Forelimb muscle (tissue), 1 donor: ENCODE data around the gene SMYD3. TPM values are rescaled to one million over a fixed set of nuclear protein-coding genes. Genes with fewer than 3 reads are reported as not detected.

Experiments
- DNase-seq: peaks from one replicate; pipeline ENCODE4 v3.0.0-alpha.2; 2013; ENCODE audit warnings: low read depth
- polyA plus RNA-seq: library from polyadenylated mRNA; unstranded; fragments of 120-200 nt; gene quantifications from one replicate; pipeline ENCODE4 v1.2.1, GENCODE V29; 2013; ENCODE audit not compliant: insufficient read length

Gene SMYD3
- polyA plus RNA-seq, 1 donor: 7.9 TPM

DNA sequence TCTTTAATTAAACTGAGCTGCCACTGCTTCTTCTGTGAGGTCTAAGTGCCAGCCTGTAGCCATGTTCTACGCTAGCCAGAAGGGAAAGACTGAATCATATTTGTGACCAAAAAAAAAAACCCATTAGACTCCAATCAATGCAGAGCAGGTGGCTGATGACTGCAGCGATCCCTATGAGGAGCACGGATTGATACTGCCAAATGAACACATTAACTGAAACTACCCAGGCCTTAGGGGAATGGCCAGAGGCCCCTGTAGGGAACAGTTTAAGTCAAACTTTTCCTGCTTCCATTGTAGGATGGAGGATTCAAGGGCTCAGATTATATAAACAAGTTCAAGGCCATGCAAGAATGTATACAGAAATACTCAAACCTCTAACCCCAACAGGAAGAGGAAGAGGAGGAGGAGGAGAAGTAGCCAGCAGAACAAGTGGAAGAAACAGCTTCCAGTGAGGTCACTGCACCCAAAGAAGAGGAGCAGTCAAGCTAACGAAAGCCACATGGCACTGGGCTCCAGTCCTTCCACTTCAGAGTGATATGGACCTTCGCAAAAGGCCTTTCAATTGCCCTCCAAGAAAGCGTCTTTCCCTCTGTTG, 328.3 kb downstream of the SMYD3 start:
- DNase-seq: no peak

DNA sequence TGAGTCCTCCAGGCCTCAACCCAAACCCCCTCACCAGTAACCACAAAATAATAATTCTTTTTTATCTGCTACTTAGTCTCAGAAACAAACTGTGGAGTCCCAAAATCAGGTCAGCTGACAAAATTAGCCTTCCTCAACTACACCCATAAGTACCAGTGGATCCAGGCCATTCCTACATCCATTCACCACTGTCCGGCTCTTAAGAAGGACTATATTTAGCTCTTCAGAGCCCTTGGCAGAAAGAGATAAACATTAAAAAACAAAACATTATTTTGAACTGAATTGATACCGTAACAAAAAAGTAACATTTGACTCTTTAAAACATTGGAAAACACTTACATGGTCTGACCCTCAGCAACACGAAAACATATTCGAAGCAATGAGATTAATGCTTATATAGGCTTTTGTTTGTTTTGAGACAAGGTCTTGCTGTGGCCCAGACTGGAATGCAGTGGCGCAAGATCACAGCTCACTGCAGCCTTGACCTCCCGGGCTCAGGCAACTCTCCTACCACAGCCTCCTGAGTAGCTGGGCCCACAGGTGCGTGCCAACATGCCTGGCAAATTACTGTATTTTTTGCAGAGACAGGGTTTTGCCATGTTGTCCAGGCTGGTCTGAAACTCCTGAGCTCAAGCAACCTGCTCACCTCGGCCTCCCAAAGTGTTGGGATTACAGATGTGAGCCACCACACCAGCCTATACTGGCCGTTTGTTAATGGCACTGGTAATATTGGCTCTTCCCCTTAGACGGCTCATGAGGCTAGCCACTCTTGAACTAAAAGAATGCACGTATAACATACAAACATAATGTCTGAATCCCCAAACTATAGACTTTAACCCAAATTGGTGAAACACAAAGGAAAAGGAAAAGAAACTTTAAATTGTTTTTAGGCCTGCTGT, 330.7 kb downstream of the SMYD3 start:
- DNase-seq: no peak

DNA sequence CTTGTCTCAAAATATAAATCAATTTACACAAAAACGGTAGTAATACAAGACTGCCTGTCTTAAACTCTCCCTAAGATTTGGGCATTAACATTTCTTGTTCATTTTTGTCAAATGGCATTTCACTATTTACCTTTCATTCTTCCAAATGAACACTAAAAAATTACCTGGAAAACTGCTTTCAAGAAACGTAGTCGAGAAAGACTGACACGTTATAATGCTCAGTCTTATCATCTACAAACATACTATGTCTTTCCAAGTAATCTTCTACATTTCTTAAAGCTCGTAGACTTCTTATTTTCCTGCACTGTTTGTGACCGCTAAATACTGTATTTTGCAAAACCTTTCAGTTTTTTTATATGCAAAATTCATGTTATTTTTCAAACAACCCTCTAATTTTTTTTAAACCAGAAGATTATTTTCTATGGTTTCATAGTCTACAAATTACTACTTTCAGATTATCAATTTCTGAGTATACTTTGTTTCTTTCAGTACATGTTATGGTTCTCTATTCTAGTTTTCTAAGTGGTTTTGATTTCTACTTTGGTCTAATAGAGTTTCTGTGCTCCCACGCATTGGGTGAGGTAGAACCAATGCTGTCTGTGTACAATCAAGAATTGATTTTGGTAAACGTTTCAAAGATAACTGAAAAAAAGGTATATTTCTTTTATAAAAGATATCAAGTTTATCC, 336.4 kb downstream of the SMYD3 start:
- DNase-seq: no peak

DNA sequence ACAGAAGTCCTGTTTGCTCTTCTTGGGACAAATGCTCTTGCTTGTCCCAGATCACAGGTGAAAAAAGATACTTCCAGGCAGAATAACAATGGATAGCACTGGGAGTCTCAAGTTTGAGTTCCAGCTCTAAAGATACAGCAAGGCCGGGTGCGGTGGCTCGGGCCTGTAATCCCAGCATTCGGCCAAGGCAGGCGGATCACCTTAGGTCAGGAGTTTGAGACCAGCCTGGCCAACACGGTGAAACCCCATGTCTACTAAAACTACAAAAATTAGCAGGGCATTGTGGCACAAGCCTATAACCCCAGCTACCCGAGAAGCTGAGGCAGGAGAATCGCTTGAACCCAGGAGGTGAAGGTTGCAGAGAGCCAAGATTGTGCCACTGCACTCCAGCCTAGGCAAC, 337.6 kb downstream of the SMYD3 start:
- no peak for DNase-seq

- no peak for DNase-seq
Measured at GRCh38 chr1:246169019-246169418, 338.1 kb downstream of the SMYD3 start.

- no peak for DNase-seq
Measured at GRCh38 chr1:246166841-246167240, 340.2 kb downstream of the SMYD3 start.

GRCh38 chr1:246165826-246166709, 341.0 kb downstream of the SMYD3 start:
- no peak for DNase-seq

DNA sequence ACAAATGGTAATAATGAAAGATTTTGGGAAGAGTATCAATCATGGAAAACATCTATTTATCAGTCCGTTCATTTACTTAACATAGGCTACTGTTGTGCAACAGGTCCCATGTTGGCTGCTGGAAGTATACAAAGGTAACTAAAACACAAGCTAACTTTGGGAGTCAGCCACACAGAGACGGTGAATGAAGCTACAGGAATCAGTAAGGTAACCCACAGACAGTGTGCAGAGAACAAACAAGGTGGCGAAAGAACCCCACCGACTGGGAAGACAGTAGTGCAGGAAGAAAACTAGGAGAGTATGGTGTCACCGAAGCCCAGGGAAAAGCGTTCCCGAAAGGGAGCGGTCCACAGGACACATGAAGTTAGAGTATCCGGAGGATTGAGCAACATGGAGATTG, 342.3 kb downstream of the SMYD3 start:
- DNase-seq: no peak

GRCh38 chr1:246162560-246162959, 344.5 kb downstream of the SMYD3 start:
- no peak for DNase-seq

GRCh38 chr1:246161626-246162025, 345.5 kb downstream of the SMYD3 start:
- DNase-seq: no peak

DNA sequence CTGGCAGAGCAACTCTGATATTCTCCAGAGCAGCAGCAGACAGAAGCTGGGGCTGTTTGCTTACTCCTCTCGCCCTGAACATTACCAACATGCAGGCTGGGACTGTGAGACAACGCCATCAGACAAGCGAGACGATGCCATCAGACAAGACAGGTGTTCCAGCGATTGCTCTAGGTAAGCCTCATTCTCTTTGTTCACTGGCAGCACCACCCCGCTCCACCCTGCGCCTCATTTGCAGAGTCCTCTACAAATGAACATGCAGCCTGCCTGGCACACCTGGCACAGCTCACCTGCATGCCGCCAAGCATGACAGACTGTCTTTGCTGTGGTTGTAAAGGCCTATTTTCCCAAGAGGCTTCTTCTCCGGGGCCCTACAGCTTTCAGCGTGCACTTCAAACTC, 346.2 kb downstream of the SMYD3 start:
- DNase-seq: no peak

- DNase-seq: no peak
Measured at GRCh38 chr1:246160374-246160773, 346.7 kb downstream of the SMYD3 start.

DNA sequence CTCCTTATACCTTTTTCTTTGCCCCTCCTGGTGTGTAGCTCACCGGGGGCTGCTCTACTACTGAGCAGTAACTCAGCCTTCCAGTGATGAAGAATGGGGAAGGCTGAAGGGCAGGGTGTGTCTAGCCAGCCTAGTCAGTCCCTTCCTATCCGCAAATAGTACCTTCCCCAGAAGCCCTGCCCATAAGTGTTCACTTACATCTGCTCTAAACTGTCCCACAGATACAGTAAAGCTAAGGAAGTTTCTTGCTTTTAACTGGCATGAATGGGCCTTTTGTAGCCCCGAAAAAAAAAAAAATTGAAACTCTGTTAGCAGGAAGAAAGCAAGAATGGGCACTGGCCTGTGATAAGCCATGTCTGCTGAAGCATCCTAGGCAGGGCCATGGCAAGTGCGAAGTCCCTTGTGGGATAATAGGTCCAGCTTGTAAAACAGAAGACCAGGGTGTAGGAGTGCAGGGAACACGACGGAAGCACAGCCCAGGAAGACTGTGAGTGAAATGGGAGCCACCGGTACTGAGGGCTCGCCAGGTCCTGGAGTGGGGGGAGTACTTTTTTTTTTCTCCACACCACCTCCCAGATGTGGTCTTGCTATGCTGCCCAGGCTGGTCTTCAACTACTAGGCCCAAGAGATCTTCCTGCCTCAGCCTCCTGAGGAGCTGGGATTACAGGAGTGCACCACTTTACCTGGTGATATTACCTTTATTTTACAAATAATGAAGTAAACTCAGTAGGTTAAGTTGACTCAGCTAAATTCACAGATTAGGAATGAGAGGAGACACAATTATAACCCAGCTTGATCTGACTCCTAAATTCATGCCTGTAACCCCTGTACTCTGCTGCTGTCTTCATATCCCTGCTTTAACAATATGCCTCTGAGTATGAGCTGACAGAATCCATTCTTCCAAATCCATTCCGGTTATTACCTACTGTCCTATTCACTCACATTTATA, 347.5 kb downstream of the SMYD3 start:
- DNase-seq: no peak

GRCh38 chr1:246158131-246158530, 348.9 kb downstream of the SMYD3 start:
- DNase-seq: no peak

DNA sequence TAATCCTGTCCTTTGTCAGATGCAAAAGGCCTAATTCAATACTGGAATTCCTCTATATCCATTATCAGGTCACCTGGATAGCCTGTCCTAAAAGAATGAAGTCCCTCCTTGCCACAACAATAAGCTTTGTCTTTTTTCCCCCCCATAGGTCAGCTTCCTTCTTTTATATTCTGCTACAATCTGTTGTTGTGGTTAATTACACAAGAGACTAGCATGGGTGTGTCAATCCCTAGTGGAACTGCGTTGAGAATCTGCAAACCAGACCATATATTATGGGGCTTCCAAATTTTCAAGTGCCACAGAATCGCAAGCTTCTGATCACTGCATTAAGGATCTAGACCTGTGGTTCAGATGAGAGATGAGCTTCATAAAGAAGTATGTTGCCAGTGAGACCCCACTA, 349.6 kb downstream of the SMYD3 start:
- DNase-seq: no peak

GRCh38 chr1:246156847-246157246, 350.2 kb downstream of the SMYD3 start:
- no peak for DNase-seq

DNA sequence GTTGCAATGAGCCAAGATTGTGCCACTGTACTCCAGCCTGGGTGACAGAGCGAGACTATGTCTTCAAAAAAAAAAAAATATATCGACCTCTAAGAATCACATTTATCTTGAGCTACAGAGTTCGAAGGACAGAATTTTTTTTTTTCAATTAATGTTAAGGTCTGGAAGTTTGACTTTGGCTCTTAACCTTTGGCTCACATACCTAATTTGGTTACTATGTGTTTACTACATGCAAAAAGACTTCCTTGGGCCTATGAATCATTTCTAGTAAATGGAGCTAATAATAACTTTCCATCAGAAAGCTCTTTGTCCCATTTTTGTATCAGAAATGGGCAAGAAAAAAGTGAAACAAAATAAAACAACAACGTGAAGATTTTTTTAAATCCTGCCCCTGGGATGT, 351.2 kb downstream of the SMYD3 start:
- no peak for DNase-seq

DNA sequence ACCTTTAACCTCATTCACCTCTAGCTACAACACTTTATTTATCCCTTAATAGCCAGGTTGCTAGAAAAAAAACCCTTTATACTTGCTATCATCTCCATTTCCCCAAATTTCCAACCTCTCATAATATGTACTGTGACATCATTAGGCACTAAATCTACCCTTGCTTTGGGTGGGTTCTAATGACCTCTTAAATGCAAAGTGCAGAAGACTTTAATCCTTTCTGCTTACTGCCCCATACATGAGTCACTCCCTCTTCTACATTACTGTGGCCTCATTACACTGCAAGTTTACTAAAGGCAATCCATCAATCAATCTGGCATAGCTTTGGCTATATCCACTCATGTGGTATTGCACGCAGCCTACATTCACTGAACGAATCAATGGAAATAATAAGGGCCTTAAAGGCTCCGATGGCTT, 353.3 kb downstream of the SMYD3 start:
- DNase-seq: no peak

- DNase-seq: no peak
Measured at GRCh38 chr1:246152986-246153431, 354.1 kb downstream of the SMYD3 start.

- no peak for DNase-seq
Measured at GRCh38 chr1:246151796-246152434, 355.2 kb downstream of the SMYD3 start.
